Globus pallidus (tissue), 1 donor: Measurements from ENCODE around the gene PI3.
A peak's percentile ranks its signal among the peaks of the same experiment; 100 is the strongest.
"Not testable (repeated sequence)": the region's sequence is repeated elsewhere in the genome, so short reads cannot be mapped to it uniquely, and the experiment has no call there.

ENCODE experiments used
- DNase-seq: peaks from one replicate; pipeline ENCODE4 v3.0.0-alpha.2; 2015; ENCODE audit warnings: low spot score

Gene PI3, protein sequence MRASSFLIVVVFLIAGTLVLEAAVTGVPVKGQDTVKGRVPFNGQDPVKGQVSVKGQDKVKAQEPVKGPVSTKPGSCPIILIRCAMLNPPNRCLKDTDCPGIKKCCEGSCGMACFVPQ

DNA sequence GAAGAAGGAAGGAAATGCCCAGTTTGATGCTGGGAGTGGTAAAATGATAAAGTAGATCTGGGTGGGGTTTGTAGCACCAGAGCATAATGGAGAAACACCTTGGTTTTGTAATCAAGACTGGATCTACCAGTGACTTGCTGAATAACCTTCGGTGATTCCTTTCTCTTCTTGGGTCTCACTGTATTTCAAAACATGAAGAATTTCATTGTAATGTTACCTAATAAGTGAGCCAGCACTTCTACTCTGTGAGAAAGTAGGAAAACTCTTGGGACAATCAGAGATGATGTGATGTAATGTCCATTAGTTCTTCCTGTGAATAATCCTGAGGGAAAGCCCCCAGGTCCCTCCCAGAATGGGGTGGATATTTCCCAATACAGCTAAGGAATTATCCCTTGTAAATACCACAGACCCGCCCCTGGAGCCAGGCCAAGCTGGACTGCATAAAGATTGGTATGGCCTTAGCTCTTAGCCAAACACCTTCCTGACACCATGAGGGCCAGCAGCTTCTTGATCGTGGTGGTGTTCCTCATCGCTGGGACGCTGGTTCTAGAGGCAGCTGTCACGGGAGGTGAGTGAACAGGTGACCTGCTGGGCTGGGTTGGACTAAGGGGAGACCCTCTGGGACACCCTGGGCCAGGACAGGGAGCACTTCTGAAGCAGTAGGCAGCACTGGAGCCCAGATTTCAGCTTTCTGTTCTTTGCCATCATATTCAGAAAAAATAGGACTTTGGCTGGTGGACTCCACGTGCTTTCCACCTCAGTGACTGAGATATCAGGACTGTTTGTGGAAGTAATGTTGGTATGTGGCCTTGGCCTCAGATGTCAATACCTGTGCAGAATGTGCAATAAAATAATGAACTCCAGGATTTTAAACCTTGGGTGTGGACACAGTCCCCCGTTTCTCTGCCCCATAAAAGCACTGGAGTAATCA, at the start of gene PI3:
TSS of gene PI3 (plus strand) at position 469 of the 931 bp plus-strand sequence. CDS start at position 490, 21 bp downstream.
- DNase-seq = no peak

DNA sequence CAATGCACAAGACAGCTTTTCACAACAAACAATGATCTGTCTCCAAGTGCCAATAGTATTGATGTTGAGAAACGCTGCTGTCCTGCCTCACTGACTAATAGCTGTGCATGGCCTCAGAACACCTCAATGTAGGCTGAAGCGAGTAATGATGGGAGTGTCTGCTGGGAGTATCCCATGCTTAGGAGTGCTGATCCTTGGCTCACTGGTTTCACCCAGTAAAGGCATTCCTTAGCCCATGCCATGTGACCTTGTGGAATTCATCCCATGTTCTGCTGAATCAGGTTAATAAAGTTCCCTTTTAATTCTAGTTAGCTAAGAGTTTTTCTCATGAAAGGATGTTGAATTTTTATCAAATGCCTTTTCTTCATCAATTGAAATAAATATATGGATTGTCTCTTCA, 46.6 kb upstream of the PI3 start:
- no peak for DNase-seq

DNA sequence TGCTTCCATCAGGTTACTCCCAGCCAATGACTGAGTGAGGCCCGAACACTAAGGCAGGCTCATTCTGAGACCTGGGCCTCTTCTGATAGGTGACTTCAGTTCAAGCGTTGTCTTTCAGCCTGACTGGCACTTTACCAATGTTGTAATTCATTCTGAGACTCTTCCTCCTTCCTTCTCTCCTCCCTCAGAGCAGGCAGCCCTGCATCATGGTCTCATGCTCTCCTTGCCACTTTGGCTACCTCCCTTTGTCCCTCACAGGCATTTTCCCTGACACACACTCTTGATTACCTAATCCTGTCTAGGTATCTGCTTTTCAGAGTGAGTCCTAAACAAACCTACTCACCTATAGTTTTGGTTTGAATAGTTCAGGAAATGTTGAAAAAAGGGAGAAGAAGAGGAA, 37.8 kb upstream of the PI3 start:
- DNase-seq = no peak

DNA sequence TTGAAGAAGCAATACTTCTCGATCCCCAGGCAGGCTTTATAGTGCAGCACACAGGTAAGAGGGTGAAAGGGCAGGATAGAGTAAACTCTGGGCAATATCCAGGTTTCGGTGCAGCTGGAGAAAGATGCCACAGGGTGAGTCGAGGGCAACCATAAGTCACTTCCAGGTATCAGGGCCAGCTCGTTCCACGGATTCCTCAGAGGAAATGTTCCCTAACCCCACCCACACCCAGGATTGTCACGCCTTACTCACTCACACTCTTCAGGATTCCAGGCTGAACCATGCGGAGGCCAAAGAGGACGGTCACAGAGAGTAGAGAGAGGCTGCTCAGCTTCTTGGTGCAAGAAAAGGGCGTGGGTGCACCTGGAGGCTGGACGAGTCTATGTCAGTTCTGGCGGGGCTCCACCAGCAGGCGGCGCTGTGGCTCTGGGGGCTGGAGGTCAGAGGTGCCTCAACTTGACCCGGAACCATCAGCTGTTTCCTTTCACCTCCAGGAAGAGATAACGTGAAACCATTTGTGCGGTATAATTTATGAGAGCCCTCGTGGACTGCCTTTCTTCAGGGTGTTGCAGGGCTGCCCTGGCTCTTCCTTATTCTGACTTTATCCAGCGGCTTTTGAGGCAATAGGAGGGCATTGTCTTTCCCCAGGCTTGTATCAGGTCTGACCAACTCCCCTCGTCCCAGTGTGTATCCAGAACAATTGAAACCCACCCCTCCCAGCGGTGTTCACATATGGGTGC, 36.0 kb upstream of the PI3 start:
- no peak for DNase-seq

DNA sequence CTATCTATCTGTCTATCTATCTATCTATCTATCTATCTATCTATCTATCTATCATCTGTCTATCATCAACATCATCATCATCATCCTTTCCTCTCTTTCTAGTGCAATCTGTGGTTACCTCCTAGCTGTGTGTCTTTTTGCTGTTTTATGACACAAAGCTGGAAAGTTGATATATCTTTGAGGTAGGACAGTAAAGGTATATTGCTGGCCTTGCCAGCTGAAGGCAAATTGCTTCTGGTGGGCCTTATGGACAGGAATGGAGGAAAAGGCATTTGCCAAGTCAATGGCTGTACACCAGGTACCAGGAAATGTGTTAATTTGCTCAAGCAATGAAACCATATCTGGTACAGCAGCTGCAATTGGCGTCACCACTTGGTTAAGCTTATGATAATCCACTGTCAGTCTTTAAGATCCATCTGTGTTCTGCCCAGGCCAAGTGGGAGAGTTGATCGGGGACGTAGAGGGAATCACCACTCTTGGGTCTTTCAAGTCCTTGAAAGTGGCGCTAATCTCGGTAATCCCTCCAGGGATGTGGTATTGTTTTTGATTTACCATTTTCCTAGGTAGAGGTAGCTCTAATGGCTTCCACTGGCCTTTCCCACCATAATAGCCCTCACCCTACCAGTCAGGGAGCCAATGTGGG, 34.8 kb upstream of the PI3 start:
- not testable (repeated sequence) for DNase-seq

DNA sequence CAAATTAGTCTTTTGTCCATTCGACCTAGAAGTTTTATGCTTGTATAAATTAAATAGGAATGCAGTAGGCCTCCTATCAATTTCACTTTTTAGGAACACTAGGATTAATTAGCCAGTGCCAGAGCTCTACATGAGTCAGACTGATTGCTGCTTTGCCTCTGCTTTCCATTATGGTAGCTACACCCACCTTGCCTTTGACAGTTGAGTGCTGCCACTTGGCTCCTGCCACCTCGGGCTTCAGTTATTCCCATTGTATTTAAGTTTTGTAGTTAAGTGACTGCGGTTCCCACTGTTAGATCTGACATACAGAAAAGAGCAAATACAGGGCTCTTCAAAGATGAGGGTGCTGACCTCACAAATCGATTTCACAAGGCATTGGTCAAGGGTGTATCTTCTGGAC, 33.9 kb upstream of the PI3 start:
- no peak for DNase-seq

DNA sequence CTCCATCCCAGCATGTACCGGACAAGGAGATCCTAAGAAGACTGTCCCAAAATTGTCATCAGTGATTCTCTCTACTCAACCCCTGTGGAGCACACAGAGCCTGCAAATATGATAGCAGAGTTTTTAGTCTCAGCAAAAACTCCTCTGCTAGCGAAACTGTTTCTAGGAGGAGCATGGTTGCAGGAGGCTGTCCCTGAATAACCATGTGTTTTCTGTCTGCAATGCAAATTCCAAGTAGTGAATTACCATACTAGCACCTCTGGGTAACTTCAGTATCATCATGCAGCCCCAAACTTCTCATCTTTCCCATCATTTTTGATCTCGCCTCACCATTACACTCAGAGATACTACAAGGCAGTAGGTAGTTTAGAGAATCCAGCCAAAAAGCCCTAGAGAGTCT, 25.6 kb upstream of the PI3 start:
- no peak for DNase-seq

DNA sequence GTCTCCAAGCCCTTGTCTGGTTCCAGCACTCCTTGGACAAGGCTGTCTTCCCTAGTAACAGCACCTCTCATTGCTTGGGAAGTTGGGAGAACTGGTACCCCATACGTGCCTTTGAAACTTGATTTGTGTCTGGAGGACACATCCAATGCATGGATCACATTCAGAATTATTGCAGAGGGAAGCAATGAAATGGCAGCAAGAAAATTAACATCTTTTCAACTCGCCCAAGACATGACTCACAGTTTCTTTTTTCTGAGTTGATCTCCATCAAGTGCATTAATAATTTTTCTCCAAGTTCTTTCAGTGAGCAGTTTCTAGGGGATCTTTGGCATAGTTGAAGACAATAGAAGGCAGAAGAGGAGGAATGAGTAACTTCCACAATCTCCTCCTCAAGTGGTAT, 22.3 kb upstream of the PI3 start:
- DNase-seq = no peak

DNA sequence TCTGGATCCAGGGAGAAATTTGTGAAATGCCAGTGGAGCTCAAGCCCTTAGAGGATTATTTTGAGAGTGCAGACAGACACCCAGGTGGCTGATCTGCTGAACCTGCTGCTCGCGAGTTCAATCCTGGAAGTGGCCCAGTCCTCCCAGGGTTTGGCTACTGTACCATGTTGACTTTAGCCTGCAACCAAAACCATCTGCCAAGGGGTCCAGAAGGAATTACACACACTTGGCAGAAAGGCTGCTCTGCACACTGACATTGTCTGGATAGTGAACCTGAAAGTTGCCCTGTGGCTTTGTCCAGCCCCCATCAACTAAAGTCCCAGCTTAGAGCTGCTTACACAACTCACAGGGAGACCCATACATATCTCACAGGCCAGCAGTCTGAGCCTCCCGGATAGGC, 21.6 kb upstream of the PI3 start:
- DNase-seq = no peak

DNA sequence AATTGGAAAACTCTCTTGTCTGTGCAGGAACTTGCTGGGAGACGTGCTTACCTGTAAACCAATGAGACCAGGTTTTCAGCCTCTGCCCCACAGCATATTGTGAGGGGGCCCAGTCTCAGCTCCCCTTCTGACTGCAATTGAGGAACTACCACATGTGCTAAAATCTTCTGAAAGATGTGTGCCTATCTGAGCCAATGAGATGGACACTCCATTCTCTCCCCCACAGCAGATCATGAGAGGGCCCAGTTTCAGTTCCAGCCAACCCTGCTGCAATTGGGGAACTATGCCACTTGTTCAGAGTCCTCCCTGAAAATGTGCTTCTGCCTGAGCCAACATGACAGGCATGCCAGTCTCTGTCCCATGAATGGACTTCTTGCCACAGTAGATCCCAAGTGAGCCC, 20.9 kb upstream of the PI3 start:
- peak; percentile 54 for DNase-seq

DNA sequence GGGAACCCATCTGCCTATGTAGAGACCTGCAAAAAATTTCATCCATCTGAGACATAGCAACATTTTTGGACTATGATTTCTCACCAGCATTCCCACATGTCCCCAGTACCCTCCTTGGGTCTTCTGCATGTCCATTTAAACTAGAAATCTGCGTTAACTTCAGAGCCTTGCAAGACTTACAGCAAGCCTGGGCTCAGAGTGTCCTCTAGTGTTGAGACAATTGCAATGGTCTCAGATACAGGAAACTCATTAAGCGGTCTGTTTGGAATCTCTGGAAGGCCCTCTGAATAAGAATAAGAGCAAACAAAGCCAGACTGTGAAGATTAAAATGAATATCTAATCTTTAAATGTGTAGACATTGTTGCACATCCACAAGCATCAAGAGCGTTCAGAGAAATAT, 20.5 kb upstream of the PI3 start:
- no peak for DNase-seq

DNA sequence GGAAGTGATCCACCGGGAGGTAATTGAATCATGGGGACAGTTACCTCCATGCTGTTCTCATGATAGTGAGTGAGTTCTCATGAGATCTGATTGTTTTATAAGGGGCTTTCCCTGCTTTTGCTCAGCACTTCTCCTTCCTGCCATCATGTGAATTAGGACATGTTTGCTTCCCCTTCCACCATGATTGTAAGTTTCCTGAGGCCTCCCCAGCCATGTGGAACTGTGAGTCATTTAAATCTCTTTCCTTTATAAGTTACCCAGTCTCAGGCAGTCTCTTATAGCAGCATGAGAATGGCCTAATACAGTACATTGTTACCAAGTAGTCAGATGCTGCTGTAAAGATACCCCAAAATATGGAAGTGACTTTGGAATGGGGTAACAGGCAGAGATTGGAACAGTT, 19.9 kb upstream of the PI3 start:
- not testable (repeated sequence) for DNase-seq

DNA sequence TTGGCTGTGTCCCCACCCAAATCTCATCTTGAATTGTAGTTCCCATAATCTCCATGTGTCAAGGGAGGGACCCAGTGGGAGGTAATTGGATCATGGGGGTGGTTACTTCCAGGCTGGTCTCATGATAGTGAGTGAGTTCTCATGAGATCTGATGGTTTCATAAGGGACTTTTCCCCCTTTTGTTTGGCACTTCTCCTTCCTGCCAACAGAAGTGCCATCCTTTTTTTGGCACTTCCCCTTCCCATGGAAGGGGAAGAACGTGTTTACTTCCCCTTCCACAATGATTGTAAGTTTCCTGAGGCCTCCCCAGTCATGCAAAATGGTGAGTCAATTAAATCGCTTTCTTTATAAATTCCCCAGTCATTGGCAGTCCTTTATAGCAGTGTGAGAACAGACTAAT, 18.0 kb upstream of the PI3 start:
- no peak for DNase-seq

DNA sequence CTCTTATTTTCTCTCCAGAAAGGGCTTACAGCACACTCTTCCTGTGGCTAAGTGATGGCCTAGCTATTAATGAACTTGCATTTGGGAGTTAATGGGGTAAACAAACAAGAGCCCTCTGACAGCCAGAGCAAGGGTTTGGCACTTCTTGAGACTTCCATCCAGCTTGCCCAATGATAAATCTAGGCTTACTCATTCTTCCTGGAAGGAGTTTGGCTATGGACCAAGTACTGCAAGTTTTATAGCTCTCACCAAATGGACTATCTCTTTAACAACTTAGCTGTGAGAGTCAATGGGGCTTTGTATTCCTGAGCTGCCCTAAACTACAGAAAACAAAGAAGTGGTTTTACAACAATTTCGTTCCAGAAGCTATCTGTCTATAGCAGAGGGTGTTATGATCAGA, 16.7 kb upstream of the PI3 start:
- peak; percentile 41 for DNase-seq

DNA sequence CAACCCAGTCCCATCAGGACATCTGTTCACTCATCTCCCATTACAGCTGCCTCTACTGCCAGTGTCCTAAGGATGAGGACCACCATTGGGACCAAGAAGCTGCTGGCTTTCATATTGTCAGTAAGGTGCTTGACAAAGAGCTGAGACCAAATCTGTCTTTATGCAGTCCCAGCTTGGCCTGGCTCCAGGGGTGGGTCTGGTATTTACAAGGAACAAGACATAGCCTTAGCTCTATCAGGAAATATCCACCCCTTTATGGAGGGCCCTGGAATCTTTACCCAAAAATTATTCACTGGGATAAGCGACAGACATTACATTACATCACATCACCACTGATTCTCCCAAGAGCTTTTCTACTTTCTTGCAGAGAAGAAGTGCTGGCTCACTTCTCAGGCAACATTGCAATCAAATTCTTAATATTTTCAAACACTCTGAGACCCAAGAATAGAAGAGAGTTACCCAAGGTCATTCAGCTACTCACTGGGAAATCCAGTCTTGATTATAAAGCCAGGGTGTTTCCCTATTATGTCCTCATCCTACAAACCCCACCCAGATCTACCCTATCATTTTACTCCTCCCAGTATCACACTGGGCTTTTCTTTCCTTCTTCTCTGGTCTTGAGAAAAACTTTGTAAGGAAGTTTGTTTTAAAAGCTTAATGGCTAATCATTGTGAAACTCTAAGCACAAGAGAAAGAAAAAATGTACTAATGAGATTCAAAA, 11.5 kb upstream of the PI3 start:
- no peak for DNase-seq

DNA sequence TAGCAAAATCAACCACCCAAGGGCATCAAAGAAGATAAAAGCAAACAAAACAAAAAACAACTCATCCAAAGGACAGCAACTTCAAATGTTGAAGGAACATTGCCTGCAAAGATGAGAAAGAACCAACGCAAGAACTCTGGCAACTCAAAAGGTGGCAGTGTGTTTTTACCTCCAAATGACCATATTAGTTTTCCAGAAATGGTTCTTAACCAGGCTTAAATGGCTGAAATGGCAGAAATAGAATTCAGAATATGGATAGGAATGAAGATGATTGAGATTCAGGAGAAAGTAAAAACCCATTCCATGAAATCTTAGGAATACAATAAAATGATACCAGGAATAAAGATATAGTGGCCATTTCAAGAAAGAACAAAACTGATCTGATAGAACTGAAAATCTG, 9.8 kb upstream of the PI3 start:
- DNase-seq = no peak

DNA sequence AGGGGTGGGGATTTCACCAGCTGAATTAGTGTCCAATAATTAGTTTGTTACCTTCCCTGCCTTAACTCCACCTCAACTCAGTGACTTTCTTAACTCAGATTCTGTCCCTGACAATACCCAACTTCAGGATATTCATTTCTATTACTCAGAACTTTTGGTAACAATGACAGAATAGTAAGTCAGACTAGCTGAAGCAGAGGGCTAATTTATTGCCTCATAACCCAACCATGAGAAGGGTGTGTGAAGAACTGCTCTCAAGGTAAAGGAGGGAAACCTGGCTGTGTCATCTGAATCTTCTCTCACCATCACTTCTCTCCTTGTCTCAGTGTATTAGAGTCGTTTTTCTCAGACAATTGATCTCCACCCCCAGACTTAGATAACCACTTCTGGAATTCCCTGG, 1.2 kb upstream of the PI3 start:
- DNase-seq = no peak

DNA sequence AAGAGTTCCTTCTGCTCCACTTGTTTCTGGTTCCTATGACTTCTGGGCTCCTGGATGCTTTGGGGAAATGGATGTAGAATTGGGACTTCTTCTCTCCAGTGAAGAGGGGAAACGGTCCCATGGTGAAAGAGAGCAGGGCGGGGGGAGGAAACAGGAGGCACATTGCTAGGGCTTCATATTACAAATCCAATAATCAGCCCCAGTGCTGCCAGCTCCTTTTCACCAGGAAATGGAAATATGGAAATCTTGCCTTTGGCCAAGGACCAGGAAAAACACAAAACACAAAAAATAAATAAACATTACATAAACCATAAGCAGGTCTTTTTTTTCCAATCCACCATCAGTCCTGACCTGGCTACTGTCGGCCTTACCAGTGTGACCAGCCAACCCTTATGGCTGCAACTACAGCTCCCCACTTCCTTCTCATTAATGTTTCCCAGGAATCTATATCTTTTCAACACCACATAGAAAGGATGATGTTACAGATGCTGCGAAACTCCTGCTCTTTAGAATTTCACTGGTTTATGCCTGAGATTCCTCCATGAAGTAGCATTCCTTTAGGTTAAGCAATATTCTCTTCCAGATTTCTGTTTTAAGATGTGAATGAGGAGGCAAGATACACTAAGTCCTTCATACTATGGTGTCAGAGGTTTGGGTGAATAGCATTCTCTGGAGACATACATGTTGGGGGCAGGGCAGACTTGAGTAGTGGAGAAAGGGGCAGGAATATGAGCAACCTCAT, 2.0 kb downstream of the PI3 start:
- DNase-seq = no peak

DNA sequence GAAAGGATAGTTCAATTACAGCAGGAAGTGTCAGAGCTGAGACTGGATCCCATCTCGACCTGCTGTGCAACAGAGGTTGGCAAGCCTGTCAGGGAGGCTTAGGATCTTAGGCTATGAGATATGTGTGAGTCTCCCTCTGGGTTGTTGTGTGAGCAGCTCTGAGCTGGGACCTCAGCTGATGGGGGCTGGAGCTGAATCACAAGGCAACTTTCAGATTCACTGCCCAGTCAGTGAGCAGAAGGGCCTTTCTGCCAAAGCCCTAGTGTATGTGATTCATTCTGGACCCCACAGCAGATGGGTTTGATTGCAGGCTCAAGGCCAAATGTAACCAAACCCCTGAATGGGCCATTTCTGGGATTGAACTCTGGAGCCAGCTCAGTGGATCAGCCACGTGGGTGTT, 4.5 kb downstream of the PI3 start:
- no peak for DNase-seq

DNA sequence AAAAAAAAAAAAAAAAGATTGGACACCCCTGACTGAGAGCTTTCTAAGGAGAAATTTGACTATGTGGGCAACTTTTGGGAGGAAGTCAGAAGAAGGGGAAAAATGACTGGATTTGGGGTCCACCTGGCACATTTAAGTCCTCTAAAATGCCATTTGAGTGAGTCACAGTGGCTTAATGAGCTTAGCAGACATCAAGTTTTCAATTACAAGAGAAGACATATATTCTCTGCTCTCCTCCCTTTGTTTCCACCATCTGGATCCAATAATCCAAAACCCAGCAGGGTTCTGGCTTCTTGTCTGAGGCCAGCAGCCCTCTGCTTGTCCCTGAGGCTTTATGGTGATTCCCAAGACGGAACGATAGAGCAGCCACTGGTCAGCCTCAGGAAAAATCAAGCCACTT, 6.9 kb downstream of the PI3 start:
- no peak for DNase-seq

DNA sequence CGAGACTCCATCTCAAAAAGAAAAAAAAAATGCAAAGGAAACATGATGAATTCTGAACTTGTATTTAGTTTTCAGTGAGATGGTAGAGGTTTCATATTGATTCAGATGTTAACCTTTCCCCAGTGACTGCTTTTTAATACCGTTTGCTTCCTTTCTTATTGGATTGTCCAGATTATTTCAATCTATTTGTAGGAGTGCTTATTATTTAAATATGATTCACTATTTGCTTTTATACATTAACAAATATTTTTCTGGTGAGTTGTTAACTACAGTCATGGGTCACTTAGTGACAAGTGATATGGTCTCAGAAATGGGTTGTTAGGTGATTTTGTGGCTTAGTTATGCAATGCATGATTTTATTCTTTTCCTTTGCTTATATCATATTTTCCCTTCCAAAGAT, 8.4 kb downstream of the PI3 start:
- no peak for DNase-seq
